NCI-H2196 treated with DMSO at 0.1 percent for 48 hours (cell line): ENCODE results near the gene ITGA2.
"Not testable (repeated sequence)": the region's sequence is repeated elsewhere in the genome, so short reads cannot be mapped to it uniquely, and the experiment has no call there.

ENCODE experiments used
- DNase-seq: peaks from one replicate; lab custom pipeline; 2025; ENCODE audit not compliant: unreplicated experiment; lab: John Stamatoyannopoulos, UW

The ITGA2 gene

DNA sequence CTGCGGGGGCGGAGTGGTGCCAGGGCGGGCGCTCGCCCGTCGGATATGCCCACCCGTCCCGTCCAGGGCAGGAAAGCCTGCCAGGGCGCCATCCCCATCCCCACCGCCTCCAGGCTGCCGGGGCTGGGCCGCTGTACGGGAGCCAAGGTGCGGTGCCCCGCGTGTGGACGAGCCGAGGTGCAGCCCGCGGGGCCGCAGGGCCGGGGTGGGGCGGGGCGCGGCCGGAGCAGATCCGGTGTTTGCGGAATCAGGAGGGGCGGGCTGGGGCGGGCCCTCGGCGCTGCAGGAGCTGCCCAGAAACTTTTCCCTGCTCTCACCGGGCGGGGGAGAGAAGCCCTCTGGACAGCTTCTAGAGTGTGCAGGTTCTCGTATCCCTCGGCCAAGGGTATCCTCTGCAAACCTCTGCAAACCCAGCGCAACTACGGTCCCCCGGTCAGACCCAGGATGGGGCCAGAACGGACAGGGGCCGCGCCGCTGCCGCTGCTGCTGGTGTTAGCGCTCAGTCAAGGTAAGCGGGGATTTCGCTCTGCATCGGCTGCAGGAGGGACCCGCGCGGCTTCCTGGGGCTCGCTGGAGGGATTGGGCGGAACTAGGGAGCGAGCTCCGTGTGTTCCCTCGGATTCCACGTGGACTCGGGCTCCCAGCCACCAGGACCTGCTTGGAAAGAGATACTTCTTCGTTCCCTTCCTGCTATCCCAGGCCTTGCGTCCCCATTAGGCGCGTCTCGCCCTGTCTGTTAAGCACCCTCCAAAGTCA, at the start of gene ITGA2:
Gene ITGA2 (plus strand): TSS at position 328 of the 756 bp plus-strand sequence. CDS start 117 bp downstream, at position 445.
- DNase-seq: no peak

DNA sequence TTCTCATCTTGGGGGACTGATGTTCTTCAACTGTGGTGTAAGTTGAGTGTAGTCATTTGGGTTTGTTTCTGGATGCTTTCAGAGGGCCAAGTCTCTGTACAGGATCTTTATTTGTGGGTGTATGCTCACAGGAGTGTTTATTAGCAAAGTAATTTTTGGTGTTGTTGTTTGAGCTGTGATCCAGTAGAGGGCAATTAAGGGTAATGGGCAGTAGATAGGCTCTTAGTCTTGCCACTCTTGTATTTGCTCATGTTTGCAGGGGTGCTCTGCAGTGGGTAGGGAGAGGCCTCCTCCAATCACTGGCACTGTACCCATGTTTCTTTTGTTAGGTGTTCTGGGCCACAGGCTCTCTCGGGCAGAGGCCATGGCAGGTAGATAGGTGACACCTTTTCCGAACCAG, 45.9 kb upstream of the ITGA2 start:
- DNase-seq: no peak

DNA sequence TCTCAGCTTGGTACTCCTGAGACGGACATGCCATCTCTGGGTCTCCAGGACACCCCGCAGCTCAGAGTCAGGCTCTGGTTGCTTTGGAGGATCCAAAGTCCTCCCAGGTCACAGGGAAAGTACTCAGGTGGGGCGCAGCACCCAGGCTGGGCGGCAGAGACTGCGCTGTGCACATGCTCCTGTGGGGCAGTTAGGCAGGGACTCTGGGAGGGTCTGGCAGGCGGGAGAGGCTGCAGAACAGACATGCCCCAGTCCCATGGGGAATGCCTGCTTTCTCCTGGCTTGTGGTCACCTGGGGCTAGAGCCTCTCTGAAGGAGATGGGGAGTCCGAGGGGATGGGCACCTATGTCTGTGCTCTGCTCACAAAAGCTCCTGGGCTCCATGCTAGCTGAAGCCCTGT, 45.3 kb upstream of the ITGA2 start:
- no peak for DNase-seq

DNA sequence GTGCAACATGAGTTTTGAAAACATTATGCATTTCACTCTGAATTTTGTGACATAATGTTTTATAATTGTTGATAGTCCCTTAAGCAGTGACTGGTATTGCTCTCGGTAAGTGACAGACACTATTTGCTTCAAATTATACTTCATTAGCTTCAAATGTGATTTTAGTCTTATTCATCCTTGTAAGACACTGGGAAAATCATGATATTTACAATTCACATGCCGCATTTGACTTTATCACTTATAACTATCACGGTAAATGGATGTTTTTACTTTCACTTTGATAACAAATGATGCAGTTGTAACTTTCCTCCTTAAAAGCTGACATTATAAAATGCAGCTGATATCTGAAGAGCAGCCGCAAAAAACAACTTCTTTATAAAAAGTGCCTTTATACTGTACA, 44.1 kb upstream of the ITGA2 start:
- DNase-seq: no peak

DNA sequence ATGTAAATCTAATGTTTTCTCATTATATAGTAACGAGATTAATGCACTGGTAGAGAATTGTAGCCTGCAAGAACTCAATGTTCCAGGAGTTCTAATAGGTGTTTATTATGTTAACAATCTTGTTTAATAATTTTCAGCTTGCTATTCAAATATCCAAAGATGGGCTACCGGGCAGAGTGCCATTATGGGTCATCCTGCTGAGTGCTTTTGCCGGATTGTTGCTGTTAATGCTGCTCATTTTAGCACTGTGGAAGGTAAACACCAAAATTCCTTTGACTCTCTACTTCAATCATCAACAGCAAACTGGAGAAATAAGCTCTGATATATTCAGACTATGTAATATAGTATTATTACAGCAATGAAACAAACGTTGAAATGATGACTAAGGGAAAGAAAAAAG, 41.9 kb upstream of the ITGA2 start:
- DNase-seq: no peak

DNA sequence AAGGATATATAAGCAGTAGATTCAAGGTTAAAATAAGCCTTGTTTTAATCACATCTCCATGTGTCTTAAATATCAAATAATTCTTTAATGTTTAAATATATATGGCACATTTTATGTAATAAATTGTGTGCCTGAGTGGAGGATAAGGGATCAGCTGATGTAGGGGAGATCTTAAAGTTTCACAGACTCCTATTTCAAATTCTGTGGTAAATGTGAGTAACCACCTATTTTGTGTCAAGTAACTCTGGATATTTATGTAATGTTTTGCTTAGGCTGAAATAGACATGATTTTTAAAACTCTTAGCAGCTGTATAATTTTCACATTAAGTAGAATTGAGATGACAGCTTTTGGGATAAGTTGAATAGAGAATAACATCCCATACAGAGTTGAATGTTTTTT, 41.3 kb upstream of the ITGA2 start:
- no peak for DNase-seq

DNA sequence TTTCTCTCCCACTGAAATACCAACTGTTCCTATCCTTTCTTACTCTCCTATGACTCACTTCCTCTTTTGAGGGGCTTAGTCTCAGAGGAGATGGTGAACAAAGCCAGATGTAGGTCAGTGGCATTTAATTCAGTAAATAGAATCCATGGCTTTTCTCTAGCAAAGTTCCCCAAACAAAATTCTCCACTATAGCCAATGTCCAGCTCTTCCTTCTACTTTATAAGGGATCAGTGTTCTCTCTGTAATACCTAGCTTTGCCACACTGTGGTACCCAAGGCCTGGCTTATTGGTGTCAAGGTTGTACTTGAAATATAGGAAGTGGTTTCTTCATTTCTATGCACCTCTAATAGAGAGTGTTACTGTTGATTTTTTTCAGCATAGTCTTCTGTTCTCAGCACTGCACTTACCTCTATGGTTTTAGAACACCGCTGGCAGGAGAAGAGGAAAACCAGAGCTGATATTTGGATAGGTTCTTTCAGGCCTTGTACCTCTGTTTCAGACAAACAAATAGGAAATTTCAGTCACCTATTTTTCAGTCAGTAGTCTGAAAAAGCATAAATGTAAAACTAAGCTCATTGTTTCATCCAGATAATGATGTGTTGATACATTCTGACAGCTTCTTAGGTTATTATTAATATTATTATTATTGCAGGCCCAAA, 40.6 kb upstream of the ITGA2 start:
- peak; percentile 1 for DNase-seq

DNA sequence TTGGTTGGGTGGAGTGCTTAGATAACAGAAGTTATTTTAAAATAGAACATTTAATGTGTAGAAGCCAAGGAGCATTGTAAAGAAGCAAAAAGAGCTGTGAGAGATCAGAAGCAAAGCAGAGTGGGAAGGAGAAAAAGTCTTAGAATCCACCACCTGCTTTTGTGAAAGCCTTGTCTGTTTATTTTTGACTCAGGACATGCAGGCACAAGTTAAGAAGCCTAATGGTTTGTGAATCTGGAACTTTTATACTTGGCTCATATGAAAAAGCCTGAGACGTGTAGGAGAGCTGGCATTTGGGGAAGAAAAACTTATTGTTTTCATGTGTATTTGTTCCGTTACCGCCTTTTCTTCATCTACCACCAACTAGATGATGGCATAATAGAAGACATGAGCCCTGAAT, 38.5 kb upstream of the ITGA2 start:
- no peak for DNase-seq

DNA sequence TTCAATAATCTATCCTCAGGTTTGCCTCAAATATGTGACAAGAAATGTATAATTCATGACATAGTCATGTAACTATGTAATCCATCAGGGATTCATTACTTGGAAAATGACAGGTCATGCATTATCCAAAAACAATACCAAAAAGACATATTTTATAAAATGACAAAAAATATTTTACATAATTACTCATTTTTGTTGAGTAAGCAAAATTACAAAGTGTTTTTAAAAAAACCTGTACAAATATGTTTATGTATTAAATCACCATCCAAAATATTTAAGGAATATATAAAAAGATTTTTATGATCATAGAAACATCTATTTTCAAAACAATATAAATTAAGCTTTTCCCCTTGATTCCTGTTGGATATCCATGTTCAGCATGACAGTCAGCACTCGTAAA, 36.7 kb upstream of the ITGA2 start:
- DNase-seq: no peak

DNA sequence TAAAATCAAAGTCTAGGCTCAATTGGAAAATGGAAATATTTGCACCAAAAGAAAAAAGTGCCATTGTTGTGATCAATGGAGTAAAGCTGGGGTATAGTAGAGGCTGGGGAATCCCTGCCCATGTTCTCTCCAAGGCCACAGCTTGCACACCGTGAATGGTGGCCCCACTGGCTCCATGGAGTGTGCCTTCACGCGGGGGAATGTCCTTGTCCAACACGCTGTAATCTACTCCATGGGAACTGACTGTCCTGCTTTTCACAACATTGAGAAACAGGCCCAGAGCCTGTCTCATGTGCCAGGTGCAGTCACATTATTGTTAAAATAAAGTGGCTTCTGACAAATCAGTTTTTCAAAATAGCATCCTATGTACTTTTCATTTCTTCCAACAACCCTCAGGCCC, 33.1 kb upstream of the ITGA2 start:
- no peak for DNase-seq

DNA sequence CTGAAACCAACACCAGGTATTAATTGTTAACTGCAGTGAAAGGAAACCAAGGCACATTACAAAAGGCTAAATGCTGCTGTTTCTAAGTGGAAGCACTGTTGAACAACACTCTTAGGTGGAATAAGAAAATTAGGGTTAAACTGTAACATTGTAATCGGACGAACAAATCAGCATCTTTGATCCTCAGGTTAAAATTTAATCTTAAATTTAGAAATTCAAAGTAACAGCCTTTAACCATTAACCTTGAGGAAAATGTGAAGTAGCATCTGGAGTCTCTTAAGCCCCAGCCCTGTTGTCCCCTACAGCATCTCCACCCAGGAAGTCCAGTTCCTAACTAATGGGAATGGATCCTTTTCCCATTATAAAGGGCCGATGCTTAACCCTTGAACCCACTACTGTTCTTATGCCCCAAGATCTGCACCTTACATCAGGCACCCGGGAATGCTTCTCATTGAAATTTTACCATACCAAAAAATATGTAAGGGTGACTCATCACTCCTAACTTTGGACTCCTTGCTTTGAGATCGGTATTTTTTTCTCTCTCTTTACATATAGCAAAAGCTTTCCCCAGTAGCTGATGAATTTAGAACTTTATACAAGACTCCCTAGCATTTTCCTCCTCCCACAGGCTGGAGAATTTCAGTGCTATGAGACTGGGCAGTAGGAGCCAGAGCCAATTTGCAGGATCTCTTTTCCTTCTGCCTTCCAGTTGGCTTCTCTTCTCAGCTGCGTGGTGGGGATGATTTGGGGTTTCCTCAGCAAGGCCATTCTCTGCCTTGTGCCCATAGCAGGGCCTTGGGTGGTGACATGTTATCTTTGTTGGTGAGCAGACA, 32.0 kb upstream of the ITGA2 start:
- DNase-seq: no peak

DNA sequence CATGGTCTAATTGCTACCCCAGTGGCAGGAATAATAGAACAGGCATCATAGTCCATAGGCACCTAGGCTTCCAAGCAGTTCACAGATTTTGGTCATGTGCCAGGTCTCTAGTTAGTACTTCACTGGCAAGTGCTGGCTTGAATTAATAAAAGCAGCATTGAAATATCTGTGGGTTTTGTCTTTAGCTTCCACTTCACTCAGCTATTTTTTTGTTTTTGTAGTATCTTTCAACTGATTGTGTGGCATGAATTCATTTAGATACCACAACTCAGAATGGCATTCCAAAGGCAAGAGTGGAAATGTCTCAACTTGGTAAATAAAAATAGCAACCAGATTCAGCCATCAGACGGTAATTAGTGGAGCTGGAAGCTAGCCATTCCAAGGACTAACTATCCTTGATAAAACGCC, 27.9 kb upstream of the ITGA2 start:
- DNase-seq: no peak

DNA sequence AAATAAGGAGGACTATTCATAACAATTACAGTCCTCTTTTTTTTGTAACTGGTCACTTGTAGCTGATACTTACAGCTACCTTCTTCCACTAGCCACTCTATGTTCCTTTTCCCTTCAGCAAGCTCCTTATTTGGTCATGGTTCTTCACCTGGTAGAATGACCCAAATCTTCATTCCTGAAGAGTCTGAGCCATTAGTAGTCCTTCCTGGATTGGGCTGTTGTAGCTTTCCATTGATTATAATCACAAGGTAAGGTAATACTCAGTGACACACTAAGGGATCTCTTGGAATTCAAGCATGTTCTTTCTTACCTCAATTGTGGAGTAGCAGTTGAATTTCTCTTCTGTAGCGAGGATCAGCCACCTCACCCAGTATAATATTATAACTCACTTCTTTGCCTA, 25.5 kb upstream of the ITGA2 start:
- DNase-seq: no peak

DNA sequence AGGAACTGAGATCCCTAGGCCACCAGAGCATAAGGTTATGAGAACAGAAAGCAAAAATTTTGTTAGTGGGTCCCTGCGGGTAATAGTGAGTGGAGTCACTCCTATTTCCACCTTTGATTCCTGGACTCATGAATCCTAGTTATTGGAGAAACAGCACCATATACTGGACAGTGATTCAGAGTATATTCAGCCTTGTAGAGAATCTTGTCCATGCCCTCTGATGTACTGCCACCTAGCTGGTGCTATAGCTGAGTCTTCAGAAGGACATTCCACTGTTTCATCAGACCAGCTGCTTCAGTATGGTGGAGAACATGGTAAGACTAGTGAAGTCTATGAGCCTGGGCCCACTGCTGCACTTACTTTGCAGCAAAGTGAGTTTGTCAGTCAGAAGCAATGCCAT, 25.0 kb upstream of the ITGA2 start:
- no peak for DNase-seq

DNA sequence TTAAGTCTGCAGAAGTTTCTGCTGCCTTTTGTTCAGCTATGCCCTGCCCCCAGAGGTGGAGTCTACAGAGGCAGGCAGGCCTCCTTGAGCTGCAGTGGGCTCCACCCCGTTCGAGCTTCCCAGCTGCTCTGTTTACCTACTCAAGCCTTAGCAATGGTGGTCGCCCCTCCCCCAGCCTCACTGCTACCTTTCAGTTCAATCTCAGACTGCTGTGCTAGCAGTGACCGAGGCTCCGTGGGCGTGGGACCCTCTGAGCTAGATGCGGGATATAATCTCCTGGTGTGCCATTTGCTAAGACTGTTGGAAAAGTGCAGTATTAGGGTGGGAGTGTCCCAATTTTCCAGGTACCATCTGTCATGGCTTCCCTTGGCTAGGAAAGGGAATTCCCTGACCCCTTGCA, 13.0 kb upstream of the ITGA2 start:
- DNase-seq: not testable (repeated sequence)

DNA sequence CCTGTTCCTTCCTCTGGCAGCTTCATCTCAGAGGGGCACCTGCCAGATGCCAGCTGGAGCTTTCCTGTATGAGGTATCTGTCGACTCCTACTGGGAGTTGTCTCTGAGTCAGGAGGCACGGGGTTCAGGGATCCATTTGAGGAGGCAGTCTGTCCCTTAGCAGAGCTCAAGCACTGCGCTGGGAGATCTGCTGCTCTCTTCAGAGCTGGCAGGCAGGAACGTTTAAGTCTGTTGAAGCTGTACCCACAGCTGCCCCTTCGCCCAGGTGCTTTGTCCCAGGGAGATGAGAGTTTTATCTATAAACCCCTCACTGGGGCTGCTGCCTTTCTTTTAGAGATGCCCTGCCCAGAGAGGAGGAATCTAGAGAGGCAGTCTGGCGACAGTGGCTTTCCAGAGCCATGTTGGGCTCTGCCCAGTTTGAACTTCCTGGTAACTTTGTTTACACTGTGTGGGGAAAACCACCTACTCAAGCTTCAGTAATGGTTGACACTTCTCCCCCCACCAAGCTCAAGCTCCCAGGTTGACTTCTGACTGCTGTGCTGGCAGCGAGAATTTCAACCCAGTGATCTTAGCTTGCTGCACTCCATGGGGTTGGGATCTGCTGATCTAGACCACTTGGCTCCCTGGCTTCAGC, 11.8 kb upstream of the ITGA2 start:
- DNase-seq: no peak

DNA sequence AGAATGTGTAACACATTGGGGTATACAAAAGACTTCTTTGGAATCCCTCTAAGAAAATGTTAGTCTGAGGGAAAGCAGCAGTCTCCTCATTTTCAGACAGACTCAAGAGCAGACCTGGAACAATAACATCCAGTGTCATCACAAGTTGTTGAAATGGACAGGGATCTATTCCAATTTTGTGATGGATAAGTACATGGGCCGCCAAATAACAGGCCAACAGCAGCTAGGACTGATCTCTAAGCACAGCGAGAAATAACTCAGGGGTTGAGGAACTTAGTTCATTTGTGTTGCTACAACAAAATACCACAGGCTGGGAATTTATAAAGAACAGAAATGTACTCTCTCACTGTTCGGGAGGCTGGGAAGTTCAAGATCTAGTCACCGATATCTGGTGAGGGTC, 7.6 kb upstream of the ITGA2 start:
- DNase-seq: no peak

DNA sequence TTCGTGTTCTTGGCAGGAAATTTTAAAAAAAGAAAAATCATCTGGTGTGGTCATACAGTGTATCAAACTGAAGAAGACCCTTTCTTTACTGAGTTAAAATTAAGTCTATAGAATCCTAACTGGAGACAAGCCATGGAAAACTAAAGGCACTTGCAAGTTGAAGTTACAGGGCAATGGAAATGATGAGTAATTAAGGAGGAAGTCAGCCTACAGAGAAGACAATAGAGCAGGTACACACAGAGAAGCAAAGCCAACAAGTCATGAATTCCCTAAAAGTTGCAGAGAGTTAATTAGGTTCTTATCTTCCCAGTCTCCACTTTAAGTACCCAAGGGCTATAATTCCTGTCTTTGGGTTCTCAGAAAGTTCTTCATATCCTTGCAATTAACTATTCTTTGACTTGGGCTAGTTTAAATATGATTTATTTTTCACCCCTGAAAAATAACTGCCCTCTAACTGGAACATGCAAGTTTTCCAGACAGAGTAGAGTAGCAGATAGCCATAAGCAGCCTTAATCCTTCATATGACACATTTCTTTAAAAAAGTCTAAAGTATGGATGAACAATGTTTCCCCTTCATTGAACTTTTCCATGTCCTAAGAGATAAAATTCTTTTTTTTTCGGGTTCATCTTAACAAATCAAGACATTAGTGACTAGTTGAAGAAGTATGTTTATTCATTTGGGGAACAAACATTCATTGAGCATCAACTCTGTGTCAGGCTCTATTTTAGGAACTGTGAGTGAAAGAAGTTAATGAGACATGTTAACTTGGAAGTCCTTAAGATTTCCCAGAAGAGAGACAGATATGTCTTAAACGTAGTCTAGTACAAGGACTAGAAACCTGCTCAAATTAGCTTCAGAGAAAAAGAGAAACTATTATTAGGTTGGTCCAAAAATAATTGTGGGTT, 5.2 kb upstream of the ITGA2 start:
- no peak for DNase-seq

DNA sequence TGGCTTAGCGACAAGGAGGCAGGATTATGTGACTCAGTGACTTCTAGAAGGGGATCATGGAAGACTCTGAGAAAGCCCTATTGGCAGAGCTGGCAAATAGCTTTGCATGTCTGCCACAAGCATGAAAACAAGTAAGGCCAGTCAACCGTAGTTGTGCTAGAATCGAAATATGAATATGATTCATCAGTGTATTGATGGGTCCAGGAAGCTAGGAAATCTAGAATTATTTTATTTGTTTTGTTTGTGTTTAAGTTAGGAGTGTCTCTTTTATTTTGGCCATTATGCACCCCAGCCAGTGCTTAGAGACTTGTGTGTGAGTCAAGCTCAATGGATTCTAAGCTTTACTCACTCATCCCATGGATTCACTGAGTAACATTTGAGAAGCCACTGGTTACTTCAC, 3.8 kb upstream of the ITGA2 start:
- no peak for DNase-seq

DNA sequence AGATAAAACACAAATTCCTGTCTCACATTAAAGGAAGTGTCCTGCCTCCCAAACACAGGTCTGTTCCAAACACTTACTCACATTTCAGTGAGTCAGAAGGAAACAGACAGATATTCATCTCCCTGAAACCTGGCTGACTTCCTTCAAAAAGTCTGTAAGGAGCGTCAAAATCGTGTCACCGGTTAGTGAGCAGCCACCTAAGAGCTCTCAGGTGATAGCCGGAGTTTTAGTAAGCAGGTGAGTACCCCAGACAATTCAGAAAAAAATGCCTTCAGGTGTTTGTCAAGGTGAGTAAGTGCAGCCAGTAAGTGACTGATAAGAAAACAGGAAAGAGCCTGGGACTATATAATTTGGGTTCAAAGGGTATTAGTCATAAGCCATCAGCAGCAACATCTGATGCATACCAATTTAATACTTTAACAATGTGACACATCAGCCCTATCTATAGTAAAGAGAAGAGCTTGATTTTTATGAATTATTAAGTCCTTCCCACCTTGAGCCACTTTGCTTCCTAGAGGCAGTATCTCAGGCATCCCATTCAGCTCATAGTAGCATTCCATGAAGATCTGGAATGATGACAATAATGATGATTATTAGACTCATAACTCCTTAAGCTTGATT, 1.3 kb upstream of the ITGA2 start:
- DNase-seq: no peak
